PC-3 (cell line): ENCODE results near the gene NUAK1. TPM values are rescaled to one million over a fixed set of nuclear protein-coding genes. Genes with fewer than 3 reads are reported as not detected.

Experiments used
- ATAC-seq: fragments of 200-7000 bp; cut with Tn5 transposase; 2 replicates; pipeline ENCODE4 v1.9.1; 2020; ENCODE audit warnings: mild to moderate bottlenecking, moderate library complexity
- BruUV-seq: library from RNA; stranded (reverse); fragments of 400-500 nt; replicated peaks from 2 replicates; lab custom pipeline; 2021; lab: Mats Ljungman, UMichigan
- CTCF ChIA-PET: fragments of 300-600 bp; sonication (Branson Sonifier 250); formaldehyde crosslinking; loops from one replicate; lab custom pipeline; 2022; ENCODE audit warnings: antibody characterized with exemption; lab: Charles Lee
- POLR2A ChIA-PET: fragments of 300-600 bp; sonication (Branson Sonifier 250); formaldehyde crosslinking; loops from one replicate; lab custom pipeline; 2022; ENCODE audit warnings: antibody characterized with exemption; ENCODE audit not compliant: unreplicated experiment; lab: Charles Lee
- DNase-seq: peaks from one replicate; pipeline ENCODE4 v3.0.0-alpha.2; 2015
- H2AFZ ChIP-seq: fragments of 300-600 bp; sonication (generic); 2 replicates; pipeline ENCODE4 v1.6.0; 2016; ENCODE audit warnings: antibody characterized with exemption, low read length
- H3F3A ChIP-seq: fragments of 300-600 bp; sonication (generic); one replicate; pipeline ENCODE4 v1.6.0; 2017; ENCODE audit warnings: antibody characterized with exemption, low read length, control low read depth, mild to moderate bottlenecking; ENCODE audit not compliant: unreplicated experiment
- H3K27ac ChIP-seq: fragments of 300-600 bp; sonication (generic); 2 replicates; pipeline ENCODE4 v1.5.1; 2016; ENCODE audit warnings: mild to moderate bottlenecking, low read length
- H3K27me3 ChIP-seq: fragments of 300-600 bp; sonication (generic); 2 replicates; pipeline ENCODE4 v1.6.1; 2016; ENCODE audit warnings: low read length, mixed read lengths
- H3K36me3 ChIP-seq: fragments of 300-600 bp; sonication (generic); 2 replicates; pipeline ENCODE4 v1.6.1; 2016; ENCODE audit warnings: low read depth, mixed run types, low read length, mixed read lengths
- H3K4me1 ChIP-seq: fragments of 300-600 bp; sonication (generic); 2 replicates; pipeline ENCODE4 v1.5.1; 2016; ENCODE audit warnings: low read length; ENCODE audit not compliant: insufficient read depth
- H3K4me2 ChIP-seq: fragments of 300-600 bp; sonication (generic); 2 replicates; pipeline ENCODE4 v1.6.0; 2016; ENCODE audit warnings: low read length
- H3K4me3 ChIP-seq: fragments of 300-600 bp; sonication (generic); 2 replicates; pipeline ENCODE4 v1.5.1; 2016; ENCODE audit warnings: mild to moderate bottlenecking, low read length, mixed read lengths
- H3K79me2 ChIP-seq: fragments of 300-600 bp; sonication (generic); 2 replicates; pipeline ENCODE4 v1.6.1; 2017; ENCODE audit warnings: low read length, mixed read lengths
- H3K9ac ChIP-seq: fragments of 300-600 bp; sonication (generic); 2 replicates; pipeline ENCODE4 v1.6.0; 2016; ENCODE audit warnings: mild to moderate bottlenecking, low read length
- H3K9me2 ChIP-seq: fragments of 300-600 bp; sonication (generic); replicated peaks from 2 replicates; pipeline ENCODE4 v1.6.1; 2016; ENCODE audit warnings: mixed run types, low read length, mixed read lengths
- H3K9me3 ChIP-seq: fragments of 300-600 bp; sonication (generic); 2 replicates; pipeline ENCODE4 v1.6.1; 2016; ENCODE audit warnings: low read length, mixed read lengths
- H4K20me1 ChIP-seq: fragments of 300-600 bp; sonication (generic); 2 replicates; pipeline ENCODE4 v1.6.1; 2016; ENCODE audit warnings: low read length, mixed read lengths
- CTCF ChIP-seq: fragments of 300-600 bp; sonication (generic); conservative IDR thresholded peaks from 2 replicates; pipeline ENCODE4 v1.5.1; 2017; ENCODE audit warnings: antibody characterized with exemption, low read depth, mild to moderate bottlenecking, low read length
- EZH2 ChIP-seq: fragments of 300-600 bp; sonication (generic); IDR thresholded peaks from one replicate; pipeline ENCODE4 v1.6.1; 2017; ENCODE audit warnings: antibody characterized with exemption, mild to moderate bottlenecking, low read length; ENCODE audit not compliant: unreplicated experiment
- EZH2phosphoT487 ChIP-seq: fragments of 300-600 bp; sonication (generic); IDR thresholded peaks from 2 replicates; pipeline ENCODE4 v1.6.1; 2018; ENCODE audit warnings: mild to moderate bottlenecking, antibody characterized with exemption, low read length, borderline replicate concordance
- intact Hi-C: fragments of 100-400 bp; cut with micrococcal nuclease; formaldehyde crosslinking; loops from 2 replicates; pipeline ENCODE4 v1.9.0; 2023
- total RNA-seq: library from RNA; depleted of rRNA; stranded (reverse); fragments of >200 nt; gene quantifications from 2 replicates; pipeline ENCODE4 v1.2.3, GENCODE V29; 2014

The NUAK1 gene
- total RNA-seq, 1 experiment from 2014 or later: 9.8 TPM

DNA sequence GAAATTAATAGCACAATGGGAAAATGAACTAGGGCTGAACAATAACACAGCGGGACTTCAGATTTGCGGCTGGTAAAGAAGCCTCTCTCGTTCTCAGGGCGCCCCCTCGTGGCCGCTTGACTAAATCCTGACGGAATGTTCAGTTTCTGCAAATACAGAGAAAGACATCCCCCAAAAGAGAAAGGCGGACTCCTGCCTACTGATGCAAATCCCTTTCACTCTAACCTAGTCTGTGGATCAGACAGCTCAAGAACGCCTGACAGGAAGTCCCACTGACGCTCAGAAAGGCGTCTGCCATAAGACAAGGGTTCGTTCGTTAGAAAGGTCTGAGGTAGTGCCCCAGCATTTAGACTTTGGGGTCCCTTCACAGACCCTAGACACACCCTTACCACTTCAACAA, 2.5 kb downstream of the NUAK1 start:
- Histone ChIP-seq H3K4me1 (peaks cover 62% of the 10 kb centered on the region), H4K20me1 (no peaks in the 10 kb centered on the region), H3F3A (no peaks in the 10 kb centered on the region), H3K79me2 (peaks cover 60% of the 10 kb centered on the region), H3K9me2 (no peaks in the 10 kb centered on the region), H3K4me2 (peak overlapping the region; percentile 88), H2AFZ (peak overlapping the region; percentile 24; the same call in 1 of the 2 replicates), H3K36me3 (no peaks in the 10 kb centered on the region), H3K9ac (peak overlapping the region; percentile 53), H3K27ac (peak overlapping the region; percentile 64), H3K4me3 (peak overlapping the region; percentile 82), H3K27me3 (no peaks in the 10 kb centered on the region), H3K9me3 (no peaks in the 10 kb centered on the region)
- DNase-seq (peak; percentile 95), ATAC-seq (peak; percentile 27)
- no TSS peak for BruUV-seq
- intact Hi-C loops: loop anchor here (1.0 to 5.0 kb wide), 9 partner anchors 45 to 734 kb away; no protein-coding TSS in a partner anchor
- ChIA-PET POLR2A (no interaction called here), CTCF (interaction anchor here (0.8 to 3.3 kb wide), 7 partner anchors 10 to 716 kb away, joined by 3 to 17 read pairs (median 5); no protein-coding TSS in a partner anchor)
- TF ChIP-seq EZH2phosphoT487: no peak
- peak; percentile 98 for TF ChIP-seq CTCF

- Histone ChIP-seq H3K9me3 (no peaks in the 10 kb centered on the region), H3K4me3 (peak overlapping the region; percentile 82), H3K36me3 (no peaks in the 10 kb centered on the region), H4K20me1 (no peaks in the 10 kb centered on the region), H3K27ac (peak overlapping the region; percentile 64), H3K9ac (peak overlapping the region; percentile 53), H3K79me2 (peaks cover 65% of the 10 kb centered on the region), H3F3A (no peaks in the 10 kb centered on the region), H3K27me3 (no peaks in the 10 kb centered on the region), H3K9me2 (no peaks in the 10 kb centered on the region), H3K4me1 (peaks cover 62% of the 10 kb centered on the region), H3K4me2 (peak overlapping the region; percentile 88), H2AFZ (peak overlapping the region; percentile 24)
- peak; percentile 28 for ATAC-seq
- intact Hi-C loops: loop anchor here (1.0 to 5.0 kb wide), 10 partner anchors 45 to 733 kb away; no protein-coding TSS in a partner anchor
- no TSS peak for BruUV-seq
- DNase-seq: peak; percentile 79
- CTCF ChIA-PET: interaction anchor here (1.0 to 3.3 kb wide), 5 partner anchors 13 to 715 kb away, joined by 3 to 17 read pairs (median 5); no protein-coding TSS in a partner anchor
- POLR2A ChIA-PET: no interaction called here
- TF ChIP-seq CTCF: no peak
- no peak for TF ChIP-seq EZH2phosphoT487
- TF ChIP-seq EZH2: no peak
These were observed 3.0 kb downstream of the NUAK1 start for GRCh38 chr12:106135781-106136180.

GRCh38 chr12:106135075-106135474, 3.7 kb downstream of the NUAK1 start:
- H3K9ac ChIP-seq: no peak overlapping the region
- intact Hi-C loops: loop anchor here (1.0 to 5.0 kb wide), 4 partner anchors 358 to 733 kb away; no protein-coding TSS in a partner anchor
- no peak overlapping the region for H3K4me3 ChIP-seq
- H4K20me1 ChIP-seq: no peaks in the 10 kb centered on the region
- no peaks in the 10 kb centered on the region for H3K36me3 ChIP-seq
- ChIA-PET CTCF (interaction anchor here (1.7 to 2.1 kb wide), 2 partner anchors 103 to 104 kb away, joined by 5 to 6 read pairs; no protein-coding TSS in a partner anchor), POLR2A (no interaction called here)
- H3K27ac ChIP-seq: 0 out of 2 replicates have a peak overlapping the region, but pooled peaks have one; percentile 0
- BruUV-seq: no TSS peak
- no peaks in the 10 kb centered on the region for H3F3A ChIP-seq
- peaks cover 72% of the 10 kb centered on the region for H3K79me2 ChIP-seq
- H3K9me2 ChIP-seq: no peaks in the 10 kb centered on the region
- TF ChIP-seq EZH2phosphoT487 (no peak), CTCF (no peak), EZH2 (no peak)
- no peak overlapping the region for H2AFZ ChIP-seq
- peaks cover 62% of the 10 kb centered on the region for H3K4me1 ChIP-seq
- no peak for ATAC-seq
- peak; percentile 31 for DNase-seq
- no peaks in the 10 kb centered on the region for H3K9me3 ChIP-seq
- no peaks in the 10 kb centered on the region for H3K27me3 ChIP-seq
- peak overlapping the region; percentile 88 for H3K4me2 ChIP-seq
